H1 (cell line): ENCODE measurements around the gene FGD4. TPM values are rescaled to one million over a fixed set of nuclear protein-coding genes. Genes with fewer than 3 reads are reported as not detected.

Experiments used
- CTCF ChIA-PET: fragments of 300-600 bp; sonication (Branson Sonifier 250); formaldehyde crosslinking; loops from one replicate; lab custom pipeline; 2021; ENCODE audit not compliant: partially characterized antibody; lab: Charles Lee
- POLR2A ChIA-PET: fragments of 300-600 bp; sonication (Branson Sonifier 250); formaldehyde crosslinking; loops from one replicate; lab custom pipeline; 2021; ENCODE audit warnings: inconsistent platforms; ENCODE audit not compliant: partially characterized antibody; lab: Charles Lee
- DNase-seq, 2 experiments: peaks; one replicate each; pipeline versions ENCODE4 v3.0.0 to v3.0.0-alpha.2; 2010 to 2022; ENCODE audit warnings: low spot score in 2 of 2, low read depth in 1 of 2, mixed read lengths in 1 of 2
- FAIRE-seq: peaks from 2 replicates; lab custom pipeline; 2011; peaks lifted over from hg19 to GRCh38; lab: Jason Lieb, UNC
- H2AFZ ChIP-seq: 2 replicates; pipeline ENCODE4 v1.8.1; 2012; ENCODE audit warnings: low read length, inconsistent platforms
- H2AK5ac ChIP-seq: 2 replicates; pipeline ENCODE4 v1.6.1; 2013; ENCODE audit warnings: low read depth, low read length
- H2BK120ac ChIP-seq: replicated peaks from 2 replicates; pipeline ENCODE3; 2013; ENCODE audit warnings: low read depth, low read length, inconsistent platforms
- H2BK12ac ChIP-seq: 2 replicates; pipeline ENCODE4 v1.6.1; 2013; ENCODE audit warnings: low read depth, low read length
- H2BK15ac ChIP-seq: 2 replicates; pipeline ENCODE4 v1.6.1; 2013; ENCODE audit warnings: low read length
- H2BK20ac ChIP-seq: 2 replicates; pipeline ENCODE4 v1.6.1; 2013; ENCODE audit warnings: low read length
- H2BK5ac ChIP-seq: 2 replicates; pipeline ENCODE4 v1.6.1; 2013; ENCODE audit warnings: low read depth, low read length
- H3K14ac ChIP-seq: 2 replicates; pipeline ENCODE4 v1.6.1; 2013; ENCODE audit warnings: inconsistent platforms; ENCODE audit not compliant: insufficient read length
- H3K18ac ChIP-seq: 2 replicates; pipeline ENCODE4 v1.6.1; 2013; ENCODE audit warnings: low read length; ENCODE audit errors: extremely low read depth
- H3K23ac ChIP-seq: 2 replicates; pipeline ENCODE4 v1.6.1; 2013; ENCODE audit warnings: inconsistent platforms; ENCODE audit not compliant: insufficient read length
- H3K23me2 ChIP-seq: 2 replicates; pipeline ENCODE4 v1.6.1; 2013; ENCODE audit warnings: low read depth, low read length
- H3K27ac ChIP-seq: 2 replicates; pipeline ENCODE4 v1.6.1; 2011; ENCODE audit warnings: low read depth, low read length, inconsistent platforms
- H3K27me3 ChIP-seq, 4 experiments: replicated peaks in 1 of 4; 1 replicate in 1 of 4; 2 replicates in 3 of 4; pipeline versions ENCODE4 v1.6.1 to v1.8.1; 2011 to 2013; ENCODE audit warnings: low read length in 3 of 4, mild to moderate bottlenecking in 3 of 4, inconsistent platforms in 2 of 4, mixed read lengths in 2 of 4, moderate library complexity in 1 of 4; ENCODE audit not compliant: control insufficient read depth in 3 of 4, insufficient read depth in 3 of 4; ENCODE audit errors: extremely low read depth in 1 of 4
- H3K36me3 ChIP-seq, 4 experiments: 2 replicates each; pipeline versions ENCODE4 v1.6.1 to v1.8.1; 2011 to 2013; ENCODE audit warnings: mild to moderate bottlenecking in 4 of 4, low read length in 3 of 4, moderate library complexity in 2 of 4, control low read depth in 1 of 4, inconsistent platforms in 1 of 4; ENCODE audit not compliant: insufficient read depth in 4 of 4, control insufficient read depth in 2 of 4
- H3K4ac ChIP-seq: replicated peaks from 2 replicates; pipeline ENCODE3; 2013; ENCODE audit warnings: low read length, low read depth, mixed read lengths, inconsistent platforms; ENCODE audit not compliant: insufficient read length
- H3K4me1 ChIP-seq, 4 experiments: replicated peaks in 1 of 4; 1 replicate in 1 of 4; 2 replicates in 3 of 4; pipeline versions ENCODE4 v1.6.1 to v1.8.1; 2011 to 2013; ENCODE audit warnings: low read length in 3 of 4, inconsistent platforms in 2 of 4, mixed read lengths in 1 of 4; ENCODE audit not compliant: insufficient read depth in 4 of 4, control insufficient read depth in 3 of 4
- H3K4me2 ChIP-seq, 2 experiments: 2 replicates each; pipeline versions ENCODE4 v1.6.1 to v1.8.1; 2011 to 2013; ENCODE audit warnings: low read depth in 2 of 2, low read length in 2 of 2, control low read depth in 1 of 2, inconsistent platforms in 1 of 2, mild to moderate bottlenecking in 1 of 2; ENCODE audit not compliant: insufficient read depth in 1 of 2
- H3K4me3 ChIP-seq, 4 experiments: fragments of 200-600, 300-600 bp in 1 of 4; sonication (generic), shearing (Covaris generic), sonication (Bioruptor Twin) in 1 of 4; 2 replicates each; pipeline versions ENCODE4 v1.5.1 to v1.8.1; 2011 to 2016; ENCODE audit warnings: low read length in 4 of 4, low read depth in 3 of 4, control low read depth in 2 of 4, inconsistent platforms in 2 of 4, mild to moderate bottlenecking in 2 of 4, mixed read lengths in 1 of 4, moderate library complexity in 1 of 4; ENCODE audit not compliant: insufficient read depth in 2 of 4; ENCODE audit errors: extremely low read depth in 1 of 4
- H3K56ac ChIP-seq: replicated peaks from 2 replicates; pipeline ENCODE3; 2013; ENCODE audit warnings: low read depth, mild to moderate bottlenecking, mixed read lengths, low read length, inconsistent platforms; ENCODE audit not compliant: insufficient read length
- H3K79me1 ChIP-seq: 2 replicates; pipeline ENCODE4 v1.6.1; 2013; ENCODE audit warnings: low read depth, low read length, control low read depth
- H3K79me2 ChIP-seq, 2 experiments: 2 replicates each; pipeline versions ENCODE4 v1.6.1 to v1.8.1; 2012 to 2013; ENCODE audit warnings: low read length in 2 of 2, mild to moderate bottlenecking in 2 of 2, inconsistent platforms in 1 of 2; ENCODE audit not compliant: insufficient read depth in 2 of 2, control insufficient read depth in 1 of 2
- H3K9ac ChIP-seq, 4 experiments: replicated peaks in 1 of 4; 1 replicate in 1 of 4; 2 replicates in 3 of 4; pipeline versions ENCODE4 v1.6.1 to v1.8.1; 2011 to 2013; ENCODE audit warnings: low read depth in 3 of 4, low read length in 3 of 4, control low read depth in 2 of 4, mild to moderate bottlenecking in 2 of 4, moderate library complexity in 2 of 4, inconsistent platforms in 1 of 4; ENCODE audit errors: extremely low read depth in 1 of 4
- H3K9me3 ChIP-seq, 2 experiments: 2 replicates each; pipeline versions ENCODE4 v1.6.1 to v1.8.1; 2012 to 2013; ENCODE audit warnings: mild to moderate bottlenecking in 2 of 2, moderate library complexity in 2 of 2, control low read depth in 1 of 2, inconsistent platforms in 1 of 2, low read depth in 1 of 2, low read length in 1 of 2, mixed read lengths in 1 of 2; ENCODE audit not compliant: insufficient read depth in 2 of 2
- H4K20me1 ChIP-seq, 2 experiments: replicated peaks in 1 of 2; 2 replicates each; pipeline versions ENCODE3 to v1.8.1; 2011 to 2013; ENCODE audit warnings: inconsistent platforms in 2 of 2, low read length in 2 of 2, mild to moderate bottlenecking in 1 of 2; ENCODE audit not compliant: insufficient read depth in 2 of 2, control insufficient read depth in 1 of 2
- H4K5ac ChIP-seq: 2 replicates; pipeline ENCODE4 v1.6.1; 2013; ENCODE audit warnings: low read length, low read depth, mixed read lengths, inconsistent platforms; ENCODE audit not compliant: insufficient read length
- H4K8ac ChIP-seq: 2 replicates; pipeline ENCODE4 v1.8.0; 2013; ENCODE audit warnings: mild to moderate bottlenecking, moderate library complexity, low read length, inconsistent platforms; ENCODE audit not compliant: insufficient read depth; ENCODE audit errors: extremely low read depth
- H4K91ac ChIP-seq: replicated peaks from 2 replicates; pipeline ENCODE3; 2013; ENCODE audit warnings: low read length, mixed read lengths, inconsistent platforms; ENCODE audit not compliant: insufficient read length
- BRCA1 ChIP-seq: IDR thresholded peaks from 2 replicates; pipeline ENCODE4 v1.6.1; 2012; ENCODE audit warnings: low read depth, low read length, improper control_type of control experiment
- CHD2 ChIP-seq: IDR thresholded peaks from 2 replicates; pipeline ENCODE4 v1.6.1; 2012; ENCODE audit warnings: low read length, improper control_type of control experiment
- HDAC2 ChIP-seq, 2 experiments: fragments of 300-600 bp in 1 of 2; sonication (generic) in 1 of 2; IDR thresholded peaks; 2 replicates each; pipeline ENCODE4 v1.6.1; 2011 to 2012; ENCODE audit warnings: low read depth in 2 of 2, low read length in 2 of 2, mild to moderate bottlenecking in 2 of 2, moderate library complexity in 2 of 2, borderline replicate concordance in 1 of 2, inconsistent platforms in 1 of 2
- KDM5A ChIP-seq: fragments of 200-600 bp; IDR thresholded peaks from 2 replicates; pipeline ENCODE4 v1.7.1; 2012; ENCODE audit warnings: mild to moderate bottlenecking, low read length, inconsistent platforms, mixed read lengths
- NANOG ChIP-seq: IDR thresholded peaks from 2 replicates; pipeline ENCODE4 v1.6.1; 2011; ENCODE audit warnings: low read length, low read depth, mild to moderate bottlenecking, inconsistent platforms; ENCODE audit not compliant: insufficient read depth, poor library complexity, severe bottlenecking
- SP2 ChIP-seq: IDR thresholded peaks from 2 replicates; pipeline ENCODE4 v1.6.1; 2012; ENCODE audit warnings: mild to moderate bottlenecking, low read length, inconsistent platforms
- TEAD4 ChIP-seq: IDR thresholded peaks from 2 replicates; pipeline ENCODE4 v1.6.1; 2012; ENCODE audit warnings: low read depth, low read length, inconsistent platforms, mixed read lengths
- ZNF274 ChIP-seq: IDR thresholded peaks from 2 replicates; pipeline ENCODE4 v1.7.0; 2012; ENCODE audit warnings: low read length, borderline replicate concordance; ENCODE audit errors: extremely low read depth
- WGBS, 2 experiments: shearing (Covaris generic) in 1 of 2; methylation state at CpG; one replicate each; pipeline versions ENCODE4 v1.1.6 to v1.1.7; 2013 to 2015; ENCODE audit warnings: low lambda C conversion rate in 2 of 2, mixed read lengths in 2 of 2, inconsistent platforms in 1 of 2, low coverage in 1 of 2, missing lambda C conversion rate in 1 of 2; ENCODE audit not compliant: insufficient replicate concordance in 2 of 2, insufficient coverage in 1 of 2, insufficient read length in 1 of 2; ENCODE audit errors: extremely low coverage in 1 of 2, missing lambda C conversion rate in 1 of 2; 5-methylcytosine and 5-hydroxymethylcytosine counted together
- polyA plus RNA-seq, 7 experiments: library from polyadenylated mRNA; depleted of rRNA in 3 of 7; stranded (reverse) in 5 of 7; unstranded in 2 of 7; fragments of >200 nt in 5 of 7; fragments of 200-250 nt in 2 of 7; gene quantifications; 1 replicate in 5 of 7; 2 replicates in 1 of 7; 4 replicates in 1 of 7; pipeline versions ENCODE4 v1.2.1 to v1.2.3, GENCODE V29; 2011 to 2013; ENCODE audit warnings: missing spikeins in 2 of 7, mixed read lengths in 2 of 7
- total RNA-seq: library from RNA; stranded (reverse); fragmentation: NEBNext Ultra II Directional; extraction: Animal tissue kit (Norgen Biotek cat#: 25700); gene quantifications from 2 replicates; pipeline ENCODE4 v1.2.1, GENCODE V29; 2021
- TF ChIP-seq, protein P1 (sequence below): IDR thresholded peaks from 2 replicates; pipeline ENCODE4 v1.6.1; 2012; ENCODE audit warnings: low read length, inconsistent platforms
- TF ChIP-seq, protein P2 (sequence below): IDR thresholded peaks from 2 replicates; pipeline ENCODE4 v1.6.1; 2011; ENCODE audit warnings: low read depth, mild to moderate bottlenecking, low read length; ENCODE audit not compliant: insufficient read depth

Gene FGD4
- total and polyA plus RNA-seq, 2 of the 8 experiments (the other 6 are each of a cell fraction or from before 2014, with no cell fraction given), result 8.5 to 48.2 TPM

DNA sequence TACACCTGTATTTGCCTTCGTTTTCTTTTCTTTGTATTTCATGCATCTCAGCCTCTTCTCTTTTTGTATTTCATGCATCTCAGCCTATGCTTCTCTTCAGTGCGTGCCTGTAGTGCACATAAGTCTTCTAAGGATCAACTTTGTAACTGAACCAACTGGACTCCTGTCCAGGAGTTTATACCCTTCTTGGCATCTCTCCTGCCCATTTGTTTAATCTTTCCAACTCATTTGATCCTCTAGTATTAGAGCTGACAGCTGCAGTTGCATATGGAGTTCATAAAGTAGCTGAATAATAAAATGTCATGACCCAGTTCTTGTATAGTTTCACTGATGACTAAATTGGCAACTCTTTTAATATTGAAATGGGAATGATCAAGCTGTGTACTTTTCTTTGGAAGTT, 89.7 kb downstream of the FGD4 start:
- Histone ChIP-seq H2AK5ac (no peak overlapping the region), H3K79me1 (0 out of 2 replicates have a peak, but pooled peaks cover 7% of the 10 kb centered on the region), H3K27me3 (no peaks in the 10 kb centered on the region), H2BK20ac (no peak overlapping the region), H3K23me2 (no peaks in the 10 kb centered on the region), H4K91ac (no peak overlapping the region), H4K20me1 (peaks cover 8% of the 10 kb centered on the region in 2 experiments), H3K4me2 (no peak overlapping the region), H3K4ac (no peak overlapping the region), H3K27ac (no peak overlapping the region), H2BK15ac (no peak overlapping the region), H3K56ac (no peak overlapping the region), H3K9ac (no peak overlapping the region), H2BK120ac (no peak overlapping the region), H3K9me3 (no peaks in the 10 kb centered on the region), H3K14ac (no peak overlapping the region), H2BK5ac (no peak overlapping the region), H3K23ac (no peak overlapping the region), H4K5ac (no peak overlapping the region), H2AFZ (no peak overlapping the region), H3K4me1 (peaks cover 0 to 6% (median 3%) of the 10 kb centered on the region in 4 experiments; a peak in 3 of 7 replicates), H3K4me3 (no peak overlapping the region), H2BK12ac (no peak overlapping the region), H3K79me2 (peaks cover 0 to 95% of the 10 kb centered on the region in 2 experiments; a peak in 3 of 4 replicates), H3K18ac (no peak overlapping the region), H4K8ac (no peak overlapping the region), H3K36me3 (no peaks in the 10 kb centered on the region; a peak in 1 of 8 replicates)
- FAIRE-seq (no peak), DNase-seq (no peak)
- WGBS, 2 experiments, result 64% methylated on average over 2 of the region's 2 CpGs; no CpG with 5 or more reads in 1 of the 2 experiments
- TF ChIP-seq ZNF274, result no peak
- no peak for TF ChIP-seq TEAD4
- TF ChIP-seq SP2, result no peak
- TF ChIP-seq HDAC2 (IDR thresholded peaks at IDR 0.05; ENCODE audit: borderline replicate concordance in 1 of 2, low read depth in 2 of 2, low read length in 2 of 2), result no peak
- TF ChIP-seq CHD2, result no peak
- TF ChIP-seq, protein P1, sequence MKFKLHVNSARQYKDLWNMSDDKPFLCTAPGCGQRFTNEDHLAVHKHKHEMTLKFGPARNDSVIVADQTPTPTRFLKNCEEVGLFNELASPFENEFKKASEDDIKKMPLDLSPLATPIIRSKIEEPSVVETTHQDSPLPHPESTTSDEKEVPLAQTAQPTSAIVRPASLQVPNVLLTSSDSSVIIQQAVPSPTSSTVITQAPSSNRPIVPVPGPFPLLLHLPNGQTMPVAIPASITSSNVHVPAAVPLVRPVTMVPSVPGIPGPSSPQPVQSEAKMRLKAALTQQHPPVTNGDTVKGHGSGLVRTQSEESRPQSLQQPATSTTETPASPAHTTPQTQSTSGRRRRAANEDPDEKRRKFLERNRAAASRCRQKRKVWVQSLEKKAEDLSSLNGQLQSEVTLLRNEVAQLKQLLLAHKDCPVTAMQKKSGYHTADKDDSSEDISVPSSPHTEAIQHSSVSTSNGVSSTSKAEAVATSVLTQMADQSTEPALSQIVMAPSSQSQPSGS, result no peak
- TF ChIP-seq KDM5A, result no peak
- no peak for TF ChIP-seq BRCA1
- TF ChIP-seq, protein P2, sequence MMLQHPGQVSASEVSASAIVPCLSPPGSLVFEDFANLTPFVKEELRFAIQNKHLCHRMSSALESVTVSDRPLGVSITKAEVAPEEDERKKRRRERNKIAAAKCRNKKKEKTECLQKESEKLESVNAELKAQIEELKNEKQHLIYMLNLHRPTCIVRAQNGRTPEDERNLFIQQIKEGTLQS, result no peak
- TF ChIP-seq NANOG, result no peak
- POLR2A ChIA-PET, result no interaction called here
- CTCF ChIA-PET, result no interaction called here
